ENCODE results near the gene TMEM108. TPM values are rescaled to one million over a fixed set of nuclear protein-coding genes. Genes with fewer than 3 reads are reported as not detected.

TMEM108 gene
- total RNA-seq, 5 donors from 2014 or later (not counting 1 experiment from before 2014, with no cell fraction given): 0.96 TPM; not detected in 4

DNA sequence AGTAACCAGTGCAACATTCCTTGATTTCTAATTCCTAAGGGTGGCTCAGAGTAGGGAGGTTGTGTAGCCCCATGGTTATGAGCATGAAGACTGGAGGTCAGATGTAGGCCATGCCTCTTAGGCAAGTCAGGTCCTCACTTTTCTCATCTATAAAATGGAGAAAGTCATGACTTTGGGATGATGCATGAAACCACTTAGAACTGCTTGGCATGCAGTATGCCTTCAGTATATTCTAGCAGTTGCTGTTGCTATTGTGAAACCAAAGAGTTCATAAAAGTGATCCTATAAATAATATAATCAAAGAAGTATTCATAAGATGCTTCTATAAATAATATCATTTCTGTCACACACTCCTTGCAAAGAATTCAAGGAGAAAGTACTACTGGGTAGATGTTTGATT, 65.5 kb downstream of the TMEM108 start:
- ChIA-PET CTCF (no interaction called here), POLR2A (no interaction called here)
- Mint-ChIP-seq H3K4me3 (no peak overlapping the region), H3K9me3 (no peaks in the 10 kb centered on the region), H3K27ac (no peak overlapping the region), H3K4me1 (no peaks in the 10 kb centered on the region), H3K27me3 (peaks cover 0 to 6% of the 10 kb centered on the region in 2 donors), H3K36me3 (no peaks in the 10 kb centered on the region)
- no peaks in the 10 kb centered on the region for H3K9me3 ChIP-seq
- H3K4me1 ChIP-seq (ENCODE audit: control insufficient read depth in 1 of 2, extremely low read depth in 1 of 2, insufficient read depth in 2 of 2, low read length in 2 of 2): no peaks in the 10 kb centered on the region
- H3K4me3 ChIP-seq (ENCODE audit: control insufficient read depth in 1 of 2, extremely low read depth in 1 of 2, low read length in 1 of 2): no peak overlapping the region
- no peaks in the 10 kb centered on the region for H3K36me3 ChIP-seq (ENCODE audit: control insufficient read depth in 2 of 2, extremely low read depth in 1 of 2, insufficient read depth in 1 of 2, low read length in 1 of 2)
- no peak for ATAC-seq (replicated peaks in 1 of 4)
- no peak overlapping the region for H3K27ac ChIP-seq (ENCODE audit: low read length)
- no peak for DNase-seq
- no peaks in the 10 kb centered on the region for H3K27me3 ChIP-seq (replicated peaks in 1 of 2; ENCODE audit: control insufficient read depth in 2 of 2, extremely low read depth in 1 of 2, insufficient read depth in 2 of 2, low read length in 1 of 2)

- no peaks in the 10 kb centered on the region for H3K4me1 ChIP-seq (ENCODE audit: control insufficient read depth in 1 of 2, extremely low read depth in 1 of 2, insufficient read depth in 2 of 2, low read length in 2 of 2)
- no peaks in the 10 kb centered on the region for H3K9me3 ChIP-seq
- Mint-ChIP-seq H3K4me3 (no peak overlapping the region), H3K4me1 (no peaks in the 10 kb centered on the region), H3K9me3 (no peaks in the 10 kb centered on the region), H3K36me3 (no peaks in the 10 kb centered on the region), H3K27ac (no peak overlapping the region), H3K27me3 (peaks cover 0 to 10% of the 10 kb centered on the region in 2 donors)
- WGBS (ENCODE audit: insufficient coverage): no CpG with 5 or more reads among the region's 1 CpG
- CTCF ChIA-PET: no interaction called here
- no peak overlapping the region for H3K27ac ChIP-seq (ENCODE audit: low read length)
- no peaks in the 10 kb centered on the region for H3K27me3 ChIP-seq (replicated peaks in 1 of 2; ENCODE audit: control insufficient read depth in 2 of 2, extremely low read depth in 1 of 2, insufficient read depth in 2 of 2, low read length in 1 of 2)
- no peak overlapping the region for H3K4me3 ChIP-seq (ENCODE audit: control insufficient read depth in 1 of 2, extremely low read depth in 1 of 2, low read length in 1 of 2)
- no peaks in the 10 kb centered on the region for H3K36me3 ChIP-seq (ENCODE audit: control insufficient read depth in 2 of 2, extremely low read depth in 1 of 2, insufficient read depth in 1 of 2, low read length in 1 of 2)
- POLR2A ChIA-PET: no interaction called here
- no peak for DNase-seq
- no peak for ATAC-seq (replicated peaks in 1 of 4)
These were observed 68.0 kb downstream of the TMEM108 start for GRCh38 chr3:133106169-133106568.

GRCh38 chr3:133112666-133113065, 74.5 kb downstream of the TMEM108 start:
- H3K4me3 ChIP-seq (ENCODE audit: control insufficient read depth in 1 of 2, extremely low read depth in 1 of 2, low read length in 1 of 2): no peak overlapping the region
- H3K36me3 ChIP-seq (ENCODE audit: control insufficient read depth in 2 of 2, extremely low read depth in 1 of 2, insufficient read depth in 1 of 2, low read length in 1 of 2): no peaks in the 10 kb centered on the region
- Mint-ChIP-seq H3K4me3 (no peak overlapping the region), H3K27ac (no peak overlapping the region), H3K27me3 (peaks cover 0 to 10% of the 10 kb centered on the region in 2 donors), H3K9me3 (no peaks in the 10 kb centered on the region), H3K36me3 (no peaks in the 10 kb centered on the region), H3K4me1 (no peaks in the 10 kb centered on the region)
- ATAC-seq (replicated peaks in 1 of 4) (no peak), DNase-seq (no peak)
- no peaks in the 10 kb centered on the region for H3K27me3 ChIP-seq (replicated peaks in 1 of 2; ENCODE audit: control insufficient read depth in 2 of 2, extremely low read depth in 1 of 2, insufficient read depth in 2 of 2, low read length in 1 of 2)
- ChIA-PET CTCF (no interaction called here), POLR2A (no interaction called here)
- no peaks in the 10 kb centered on the region for H3K4me1 ChIP-seq (ENCODE audit: control insufficient read depth in 1 of 2, extremely low read depth in 1 of 2, insufficient read depth in 2 of 2, low read length in 2 of 2)
- WGBS (ENCODE audit: insufficient coverage): 100% methylated on average over 1 of the region's 2 CpGs
- no peaks in the 10 kb centered on the region for H3K9me3 ChIP-seq
- no peak overlapping the region for H3K27ac ChIP-seq (ENCODE audit: low read length)

- H3K9me3 ChIP-seq: no peaks in the 10 kb centered on the region
- no peaks in the 10 kb centered on the region for H3K27me3 ChIP-seq (replicated peaks in 1 of 2; ENCODE audit: control insufficient read depth in 2 of 2, extremely low read depth in 1 of 2, insufficient read depth in 2 of 2, low read length in 1 of 2)
- H3K4me3 Mint-ChIP-seq: no peak overlapping the region
- H3K4me1 ChIP-seq (ENCODE audit: control insufficient read depth in 1 of 2, extremely low read depth in 1 of 2, insufficient read depth in 2 of 2, low read length in 2 of 2): no peaks in the 10 kb centered on the region
- CTCF ChIA-PET: no interaction called here
- no peaks in the 10 kb centered on the region for H3K36me3 ChIP-seq (ENCODE audit: control insufficient read depth in 2 of 2, extremely low read depth in 1 of 2, insufficient read depth in 1 of 2, low read length in 1 of 2)
- DNase-seq (no peak), ATAC-seq (replicated peaks in 1 of 4) (no peak)
- 71% methylated on average over 1 of the region's 3 CpGs for WGBS (ENCODE audit: insufficient coverage)
- H3K27ac ChIP-seq (ENCODE audit: low read length): no peak overlapping the region
- no peaks in the 10 kb centered on the region for H3K36me3 Mint-ChIP-seq
- H3K9me3 Mint-ChIP-seq: no peaks in the 10 kb centered on the region
- no peaks in the 10 kb centered on the region for H3K4me1 Mint-ChIP-seq
- H3K4me3 ChIP-seq (ENCODE audit: control insufficient read depth in 1 of 2, extremely low read depth in 1 of 2, low read length in 1 of 2): no peak overlapping the region
- no peak overlapping the region for H3K27ac Mint-ChIP-seq
- peaks cover 0 to 10% of the 10 kb centered on the region in 2 donors for H3K27me3 Mint-ChIP-seq
- POLR2A ChIA-PET: no interaction called here
These were observed 75.3 kb downstream of the TMEM108 start for GRCh38 chr3:133113526-133113925.

- Histone ChIP-seq H3K4me1 (ENCODE audit: control insufficient read depth in 1 of 2, extremely low read depth in 1 of 2, insufficient read depth in 2 of 2, low read length in 2 of 2) (no peaks in the 10 kb centered on the region), H3K27ac (ENCODE audit: low read length) (no peak overlapping the region), H3K36me3 (ENCODE audit: control insufficient read depth in 2 of 2, extremely low read depth in 1 of 2, insufficient read depth in 1 of 2, low read length in 1 of 2) (no peaks in the 10 kb centered on the region), H3K9me3 (no peaks in the 10 kb centered on the region), H3K4me3 (ENCODE audit: control insufficient read depth in 1 of 2, extremely low read depth in 1 of 2, low read length in 1 of 2) (no peak overlapping the region), H3K27me3 (replicated peaks in 1 of 2; ENCODE audit: control insufficient read depth in 2 of 2, extremely low read depth in 1 of 2, insufficient read depth in 2 of 2, low read length in 1 of 2) (no peaks in the 10 kb centered on the region)
- WGBS (ENCODE audit: insufficient coverage): 100% methylated on average over 1 of the region's 3 CpGs
- no peak for ATAC-seq (replicated peaks in 1 of 4)
- no peaks in the 10 kb centered on the region for H3K9me3 Mint-ChIP-seq
- H3K27me3 Mint-ChIP-seq: peaks cover 0 to 10% of the 10 kb centered on the region in 2 donors
- no peak for DNase-seq
- H3K36me3 Mint-ChIP-seq: no peaks in the 10 kb centered on the region
- no peak overlapping the region for H3K27ac Mint-ChIP-seq
- H3K4me1 Mint-ChIP-seq: no peaks in the 10 kb centered on the region
- CTCF ChIA-PET: no interaction called here
- POLR2A ChIA-PET: no interaction called here
- no peak overlapping the region for H3K4me3 Mint-ChIP-seq
These were observed 75.9 kb downstream of the TMEM108 start for GRCh38 chr3:133113927-133114597.

GRCh38 chr3:133115176-133115575, 77.0 kb downstream of the TMEM108 start:
- H3K27me3 ChIP-seq (replicated peaks in 1 of 2; ENCODE audit: control insufficient read depth in 2 of 2, extremely low read depth in 1 of 2, insufficient read depth in 2 of 2, low read length in 1 of 2): no peaks in the 10 kb centered on the region
- no peaks in the 10 kb centered on the region for H3K36me3 ChIP-seq (ENCODE audit: control insufficient read depth in 2 of 2, extremely low read depth in 1 of 2, insufficient read depth in 1 of 2, low read length in 1 of 2)
- no peak overlapping the region for H3K27ac ChIP-seq (ENCODE audit: low read length)
- WGBS (ENCODE audit: insufficient coverage): no CpG with 5 or more reads among the region's 1 CpG
- no peaks in the 10 kb centered on the region for H3K9me3 Mint-ChIP-seq
- H3K9me3 ChIP-seq: no peaks in the 10 kb centered on the region
- no peaks in the 10 kb centered on the region for H3K4me1 ChIP-seq (ENCODE audit: control insufficient read depth in 1 of 2, extremely low read depth in 1 of 2, insufficient read depth in 2 of 2, low read length in 2 of 2)
- CTCF ChIA-PET: no interaction called here
- ATAC-seq (replicated peaks in 1 of 4) (no peak), DNase-seq (no peak)
- POLR2A ChIA-PET: no interaction called here
- H3K27me3 Mint-ChIP-seq: peaks cover 0 to 4% of the 10 kb centered on the region in 2 donors
- no peak overlapping the region for H3K4me3 ChIP-seq (ENCODE audit: control insufficient read depth in 1 of 2, extremely low read depth in 1 of 2, low read length in 1 of 2)
- H3K27ac Mint-ChIP-seq: no peak overlapping the region
- no peak overlapping the region for H3K4me3 Mint-ChIP-seq
- H3K4me1 Mint-ChIP-seq: no peaks in the 10 kb centered on the region
- no peaks in the 10 kb centered on the region for H3K36me3 Mint-ChIP-seq

DNA sequence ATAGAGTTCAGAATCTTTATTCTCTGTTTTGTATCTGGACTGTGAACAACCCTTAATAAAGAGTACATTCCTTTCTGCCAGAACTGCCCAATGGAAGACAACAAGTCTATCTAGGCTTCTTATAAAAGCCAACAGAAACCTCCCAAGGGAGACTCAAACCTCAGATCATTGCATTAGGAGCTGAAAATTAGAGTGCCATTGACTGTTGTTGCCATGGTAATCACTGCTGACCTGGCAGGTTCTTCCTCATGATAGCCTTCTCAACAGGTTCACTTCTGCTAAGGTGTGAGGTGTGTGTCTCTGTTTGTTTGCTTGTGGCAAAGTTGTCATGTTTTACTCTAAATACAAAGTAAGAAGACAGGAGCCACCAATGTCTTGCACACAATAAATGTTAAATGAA, 79.2 kb downstream of the TMEM108 start:
- CTCF ChIA-PET: interaction anchor here in 1 of 2 donors (0.6 kb wide), 1 partner anchor 98 kb away, joined by 3 read pairs; no protein-coding TSS in a partner anchor
- no peak overlapping the region for H3K4me3 Mint-ChIP-seq
- no peak overlapping the region for H3K27ac ChIP-seq (ENCODE audit: low read length)
- no peak overlapping the region for H3K4me3 ChIP-seq (ENCODE audit: control insufficient read depth in 1 of 2, extremely low read depth in 1 of 2, low read length in 1 of 2)
- H3K9me3 ChIP-seq: no peaks in the 10 kb centered on the region
- H3K27me3 Mint-ChIP-seq: no peaks in the 10 kb centered on the region
- no peak overlapping the region for H3K27ac Mint-ChIP-seq
- H3K9me3 Mint-ChIP-seq: no peaks in the 10 kb centered on the region
- H3K4me1 ChIP-seq (ENCODE audit: control insufficient read depth in 1 of 2, extremely low read depth in 1 of 2, insufficient read depth in 2 of 2, low read length in 2 of 2): no peaks in the 10 kb centered on the region
- no peaks in the 10 kb centered on the region for H3K36me3 ChIP-seq (ENCODE audit: control insufficient read depth in 2 of 2, extremely low read depth in 1 of 2, insufficient read depth in 1 of 2, low read length in 1 of 2)
- DNase-seq: no peak
- no peaks in the 10 kb centered on the region for H3K4me1 Mint-ChIP-seq
- POLR2A ChIA-PET: no interaction called here
- no peaks in the 10 kb centered on the region for H3K27me3 ChIP-seq (replicated peaks in 1 of 2; ENCODE audit: control insufficient read depth in 2 of 2, extremely low read depth in 1 of 2, insufficient read depth in 2 of 2, low read length in 1 of 2)
- no peak for ATAC-seq (replicated peaks in 1 of 4)
- H3K36me3 Mint-ChIP-seq: no peaks in the 10 kb centered on the region
